NCI-H187 (cell line): ENCODE data around the gene DNAI2.
A peak's percentile ranks its signal among the peaks of the same experiment; 100 is the strongest.
"Not testable (repeated sequence)": the region's sequence is repeated elsewhere in the genome, so short reads cannot be mapped to it uniquely, and the experiment has no call there.

Experiments used
- DNase-seq, 2 experiments: peaks; one replicate each; lab custom pipeline; 2025; lab: John Stamatoyannopoulos, UW

Gene DNAI2

DNA sequence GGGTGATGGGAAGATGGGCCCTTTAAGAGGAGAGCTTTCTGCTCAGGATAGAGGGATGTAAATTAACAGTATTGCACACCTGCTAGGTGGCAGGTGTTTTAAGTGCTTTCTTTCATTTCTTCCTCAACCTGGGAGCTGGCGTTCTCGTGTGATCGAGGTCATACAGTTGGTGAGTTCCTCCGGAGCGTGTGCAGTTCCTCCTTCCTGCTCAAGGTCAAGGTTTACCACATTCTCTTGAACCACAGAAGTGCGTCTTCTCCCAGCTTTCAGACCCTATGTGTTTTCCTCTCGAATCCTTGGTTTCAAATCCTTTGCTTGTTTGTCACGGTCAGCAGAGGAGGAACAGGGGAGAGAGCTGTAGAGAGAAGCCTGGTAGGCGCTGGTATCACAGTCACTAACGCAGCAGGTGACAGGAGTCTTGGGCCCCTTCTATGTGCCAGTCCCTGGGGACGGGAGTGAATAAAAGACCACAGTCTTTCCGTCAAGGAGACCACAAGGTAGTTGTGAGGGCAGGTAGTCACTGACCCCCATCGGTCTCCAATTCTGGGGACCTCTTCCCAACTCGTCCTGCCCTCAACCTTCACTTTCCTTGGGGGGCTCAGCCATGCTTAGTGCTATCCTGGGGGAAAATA is 791 bp downstream of the DNAI2 start:
- DNase-seq, result peak; percentile 42 to 76

DNA sequence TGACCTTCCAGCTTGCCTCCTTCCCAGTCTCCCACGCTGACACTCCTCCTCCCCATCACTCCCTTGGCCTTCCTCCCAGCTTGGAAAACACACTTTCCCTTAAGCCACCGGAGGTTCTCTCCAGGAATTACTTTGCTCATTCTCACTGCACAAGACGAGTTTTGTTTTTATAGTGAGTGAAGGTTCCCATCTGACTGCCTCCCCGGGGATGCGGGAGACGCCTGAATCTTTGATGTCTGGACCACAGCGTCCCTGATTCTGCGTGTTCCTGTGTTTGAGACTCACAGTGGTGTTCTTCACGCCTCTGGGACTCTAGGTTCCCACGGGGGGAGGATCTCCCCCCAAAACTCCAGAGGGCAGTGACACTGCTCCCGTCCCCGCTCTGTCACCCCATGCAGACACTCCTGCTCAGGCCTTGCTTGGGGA is 2.0 kb downstream of the DNAI2 start:
- no peak for DNase-seq

DNA sequence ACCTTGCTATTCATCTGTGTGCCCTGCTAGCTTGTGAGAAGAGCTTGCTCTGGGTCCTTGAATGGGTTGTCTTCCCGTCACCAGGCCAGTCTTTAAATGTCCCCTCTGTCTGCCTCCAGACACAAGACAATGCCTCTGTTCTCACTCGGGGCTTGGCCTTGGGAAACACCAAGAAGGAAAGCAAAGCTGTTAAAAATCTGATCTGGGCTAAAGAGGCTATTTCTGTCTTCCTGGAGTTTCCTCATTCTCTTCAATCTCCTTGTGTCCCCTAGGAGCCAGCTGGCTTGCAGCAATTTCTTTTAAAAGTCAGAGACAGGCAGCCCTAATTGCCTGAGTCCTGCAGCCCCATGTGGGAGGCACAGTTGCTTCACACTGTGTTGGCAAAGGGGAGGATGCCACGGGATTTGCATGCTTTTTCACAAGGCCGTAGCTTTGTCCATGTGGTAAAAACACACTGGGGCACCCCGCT is 2.5 kb downstream of the DNAI2 start:
- DNase-seq, result no peak

DNA sequence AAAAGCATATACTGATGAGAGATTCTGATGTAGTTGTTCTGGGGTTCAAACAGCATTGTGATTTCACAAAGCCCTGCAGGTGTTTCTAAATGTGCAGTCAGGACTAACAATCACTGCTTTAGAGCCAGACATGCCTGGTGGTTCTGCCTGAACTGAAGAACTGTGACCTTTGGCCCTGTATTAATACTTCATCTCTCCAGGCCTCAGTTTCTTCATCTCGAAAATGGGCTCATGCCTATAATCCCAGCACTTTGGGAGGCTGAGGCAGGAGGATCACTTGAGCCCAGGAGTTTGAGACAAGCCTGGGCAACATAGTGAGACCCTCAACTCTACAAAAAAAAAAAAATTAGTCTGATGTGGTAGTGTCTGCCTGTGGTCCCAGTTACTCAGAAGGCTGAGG is 3.9 kb downstream of the DNAI2 start:
- no peak for DNase-seq

DNA sequence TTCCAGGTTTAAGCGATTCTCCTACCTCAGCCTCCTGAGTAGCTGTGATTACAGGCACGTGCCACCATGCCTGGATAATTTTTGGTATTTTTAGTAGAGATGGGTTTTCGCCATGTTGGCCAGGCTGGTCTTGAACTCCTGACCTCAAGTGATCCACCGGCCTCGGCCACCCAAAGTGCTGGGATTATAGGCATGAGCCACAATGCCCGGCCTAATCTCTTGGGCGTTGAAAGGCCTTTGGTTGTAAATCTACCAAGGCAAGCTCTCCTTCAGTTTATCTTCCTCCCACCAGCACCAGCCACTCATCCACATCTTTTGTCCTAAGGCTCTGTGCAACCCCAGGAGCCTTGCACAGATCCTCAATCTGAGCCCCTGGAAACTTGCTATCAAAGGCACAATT is 5.6 kb downstream of the DNAI2 start:
- DNase-seq, result not testable (repeated sequence)

DNA sequence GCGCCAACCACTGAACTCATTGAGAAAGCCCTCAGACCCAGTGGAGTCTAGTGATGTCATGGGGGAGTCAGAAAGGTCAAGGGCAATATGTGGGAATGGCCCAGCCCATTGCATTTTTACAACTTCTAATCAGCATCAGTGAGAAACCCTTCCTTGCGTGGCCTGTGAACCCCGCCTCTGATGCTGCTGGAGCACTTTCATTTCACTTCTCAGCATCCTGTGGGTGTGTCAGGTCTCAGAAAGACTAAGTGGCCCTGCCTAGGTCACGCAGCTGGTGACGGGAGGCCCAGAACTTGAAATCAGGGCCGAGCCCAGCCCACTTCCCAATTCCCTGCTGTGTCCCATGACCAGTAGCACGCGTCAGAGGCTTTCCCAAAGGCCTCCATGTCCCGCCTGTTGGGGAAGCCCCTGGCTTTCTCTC is 6.1 kb downstream of the DNAI2 start:
- DNase-seq, result no peak

DNA sequence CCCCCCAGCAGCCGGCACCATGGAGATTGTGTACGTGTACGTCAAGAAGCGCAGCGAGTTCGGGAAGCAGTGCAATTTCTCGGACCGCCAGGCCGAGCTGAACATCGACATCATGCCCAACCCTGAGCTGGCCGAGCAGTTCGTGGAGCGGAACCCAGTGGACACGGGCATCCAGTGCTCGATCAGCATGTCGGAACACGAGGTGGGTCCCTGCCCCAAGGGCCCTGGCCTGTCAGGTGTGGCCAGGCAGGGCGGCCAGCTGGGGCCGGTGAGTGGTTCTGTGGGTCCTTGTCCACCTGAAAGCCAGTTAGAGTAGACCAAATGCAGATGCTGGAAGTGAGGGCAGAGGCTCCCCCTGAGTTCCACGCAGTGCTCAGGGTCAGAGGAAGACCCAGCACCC is 7.8 kb downstream of the DNAI2 start:
- DNase-seq, result no peak

DNA sequence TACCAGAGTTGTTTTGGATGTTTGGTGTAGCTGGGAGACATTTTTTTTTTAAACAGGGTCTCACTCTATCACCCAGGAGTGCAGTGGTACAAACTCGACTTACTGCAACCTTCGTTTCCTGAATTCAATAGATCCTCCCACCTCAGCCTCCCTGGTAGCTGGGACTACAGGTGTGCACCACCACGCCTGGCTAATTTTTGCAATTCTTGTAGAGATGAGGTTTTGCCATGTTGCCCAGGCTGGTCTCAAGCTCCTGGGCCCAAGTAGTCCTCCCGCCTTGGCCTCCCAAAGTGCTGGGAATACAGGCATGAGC is 8.2 kb downstream of the DNAI2 start:
- not testable (repeated sequence) for DNase-seq

DNA sequence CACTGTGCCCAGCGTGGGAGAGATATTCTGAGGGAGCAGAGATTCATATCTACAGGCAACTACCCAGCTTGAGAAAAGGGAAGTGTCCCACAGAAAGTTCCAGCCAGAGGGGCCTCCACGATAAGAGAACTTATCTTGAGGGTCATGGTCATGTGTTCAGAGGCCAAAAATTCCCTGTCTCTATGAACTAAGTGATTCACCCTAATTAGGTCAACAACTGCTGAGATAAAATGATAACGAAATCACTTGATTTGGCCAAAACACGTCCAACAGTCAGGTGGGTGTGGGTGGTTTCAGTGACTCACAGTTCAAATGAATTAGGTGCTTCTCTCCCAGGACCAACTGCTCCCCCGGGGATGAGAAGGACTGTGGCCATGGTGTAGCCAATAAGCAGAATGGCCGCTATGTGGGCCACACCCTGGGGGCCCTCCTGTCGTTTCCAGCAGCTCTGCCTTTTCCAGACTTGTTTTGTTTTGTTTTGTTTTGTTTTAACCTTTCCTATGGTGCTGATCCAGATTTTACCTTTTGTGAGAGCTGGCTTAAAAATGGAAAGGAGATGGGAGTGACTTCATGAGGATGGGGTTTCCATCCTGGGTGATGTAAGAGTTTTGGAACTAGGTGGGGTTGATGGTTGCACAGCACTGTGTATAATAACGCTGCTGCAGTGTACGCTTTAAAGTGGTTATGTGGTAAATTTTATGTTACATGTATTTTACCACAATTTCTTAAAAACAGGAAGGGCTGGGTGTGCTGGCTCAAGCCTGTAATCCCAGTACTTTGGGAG is 8.7 kb downstream of the DNAI2 start:
- DNase-seq, result no peak

DNA sequence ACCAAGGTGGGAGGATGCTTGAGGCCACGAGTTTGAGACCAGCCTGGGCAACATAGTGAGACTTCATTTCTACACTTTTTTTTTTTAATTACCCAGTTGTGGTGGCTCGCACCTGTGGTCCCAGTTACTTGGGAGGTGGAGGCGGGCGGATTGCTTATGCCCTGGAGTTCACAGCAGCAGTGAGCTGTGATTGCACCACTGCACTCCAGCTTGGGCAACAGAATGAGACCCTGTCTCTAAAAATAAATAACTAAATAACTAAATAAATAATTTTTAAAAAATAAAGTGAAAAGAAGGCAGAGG is 9.3 kb downstream of the DNAI2 start:
- DNase-seq, result no peak

DNA sequence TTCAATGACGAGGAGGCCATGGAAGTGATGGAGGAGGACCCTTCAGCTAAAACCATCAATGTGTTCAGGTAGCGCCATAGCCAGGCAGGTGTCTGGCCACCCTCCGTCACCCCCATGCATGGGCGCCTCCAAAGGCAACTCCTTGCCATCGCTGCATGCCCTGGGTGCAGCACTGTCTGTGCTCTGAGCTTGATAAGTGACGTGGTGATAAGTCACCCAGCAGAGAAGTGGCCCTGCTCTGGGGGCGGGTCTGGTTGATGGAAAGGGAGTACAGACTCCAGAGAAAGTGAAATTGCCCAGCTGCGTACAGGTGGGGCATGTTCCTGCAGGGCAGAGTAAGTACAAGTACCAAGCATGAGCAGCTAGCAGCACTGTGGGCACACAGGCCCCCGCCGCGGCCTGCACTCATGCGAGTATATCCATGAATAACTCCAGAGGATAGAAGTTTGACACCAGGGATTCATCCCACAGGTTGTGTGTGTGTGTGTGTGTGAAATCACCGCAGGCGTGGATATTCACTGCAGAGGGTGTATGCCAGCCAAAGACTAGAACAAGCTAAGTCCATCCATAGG is 13.1 kb downstream of the DNAI2 start:
- DNase-seq, result no peak

DNA sequence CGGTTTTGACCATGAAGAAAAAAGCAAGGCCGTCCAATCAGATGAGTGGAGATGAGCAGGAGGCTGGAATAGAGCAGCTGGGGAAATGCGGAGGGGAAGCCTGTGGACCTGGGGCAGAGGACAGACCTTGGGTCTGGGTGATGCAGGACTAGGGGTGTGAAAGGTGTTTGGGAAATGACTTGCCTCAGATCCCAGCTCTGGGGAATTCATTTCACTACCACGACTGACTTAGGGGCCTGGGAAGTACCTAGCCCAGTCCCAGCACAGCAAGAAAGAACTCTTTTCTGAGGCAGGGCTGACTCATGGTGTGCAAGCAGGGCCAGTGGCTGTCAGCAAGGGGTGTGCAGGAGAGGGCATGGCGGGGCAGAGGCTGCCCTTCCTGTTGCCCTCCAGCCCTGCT is 14.8 kb downstream of the DNAI2 start:
- no peak for DNase-seq

DNA sequence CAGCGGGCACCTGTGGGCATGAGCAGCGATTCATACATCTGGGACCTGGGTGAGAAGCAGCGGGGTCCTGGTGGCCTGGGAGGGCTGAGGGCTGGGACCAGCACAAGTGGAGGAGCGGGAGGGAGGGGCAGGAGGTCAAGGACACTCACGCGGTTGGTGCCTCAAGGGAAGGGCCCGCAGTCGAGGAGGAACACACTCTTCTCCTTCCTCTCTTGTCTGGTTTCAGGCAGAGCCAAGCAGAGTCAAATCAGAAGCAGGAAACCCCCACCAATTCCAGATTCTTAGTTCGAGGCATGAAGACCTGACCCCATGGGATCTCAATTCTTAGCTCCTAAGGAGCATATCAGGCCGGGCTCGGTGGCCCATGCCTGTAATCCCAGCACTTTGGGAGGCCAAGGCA is 15.7 kb downstream of the DNAI2 start:
- DNase-seq, result no peak

DNA sequence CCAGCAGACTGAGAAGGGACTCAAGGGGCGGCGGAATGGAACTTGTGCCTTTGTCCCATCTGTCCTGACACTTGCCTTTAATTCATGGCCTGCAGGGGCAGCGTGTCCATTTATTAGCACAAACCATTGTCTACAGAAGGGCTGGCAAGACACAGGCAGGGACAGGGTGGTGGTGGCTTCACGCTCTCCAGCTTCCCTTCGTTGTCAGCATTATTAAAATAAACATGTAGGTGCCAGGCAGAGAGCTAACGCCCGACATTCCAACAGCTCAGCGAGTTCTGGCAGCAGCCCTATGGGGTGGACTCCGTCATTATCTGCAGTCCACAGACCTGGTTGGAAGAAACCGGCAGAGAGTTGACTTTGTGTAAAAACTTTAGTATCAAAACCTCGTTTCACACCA is 16.3 kb downstream of the DNAI2 start:
- no peak for DNase-seq

DNA sequence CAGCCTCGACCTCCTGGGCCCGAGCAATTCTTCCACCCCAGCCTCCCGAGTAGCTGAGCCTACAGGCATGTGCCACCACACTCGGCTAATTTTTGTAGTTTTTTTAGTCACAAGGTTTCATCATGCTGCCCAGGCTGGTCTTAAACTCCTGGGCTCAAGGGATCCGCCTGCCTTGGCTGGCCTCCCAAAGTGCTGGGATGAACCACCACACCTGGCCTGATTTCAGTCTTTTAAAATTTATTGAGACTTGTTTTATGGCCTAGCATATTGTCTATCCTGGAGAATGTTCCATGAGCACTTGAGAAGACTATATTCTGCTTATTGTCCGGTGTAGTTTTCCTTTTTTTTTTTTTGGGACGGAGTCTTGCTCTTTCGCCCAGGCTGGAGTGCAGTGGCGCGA is 18.5 kb downstream of the DNAI2 start:
- no peak for DNase-seq

DNA sequence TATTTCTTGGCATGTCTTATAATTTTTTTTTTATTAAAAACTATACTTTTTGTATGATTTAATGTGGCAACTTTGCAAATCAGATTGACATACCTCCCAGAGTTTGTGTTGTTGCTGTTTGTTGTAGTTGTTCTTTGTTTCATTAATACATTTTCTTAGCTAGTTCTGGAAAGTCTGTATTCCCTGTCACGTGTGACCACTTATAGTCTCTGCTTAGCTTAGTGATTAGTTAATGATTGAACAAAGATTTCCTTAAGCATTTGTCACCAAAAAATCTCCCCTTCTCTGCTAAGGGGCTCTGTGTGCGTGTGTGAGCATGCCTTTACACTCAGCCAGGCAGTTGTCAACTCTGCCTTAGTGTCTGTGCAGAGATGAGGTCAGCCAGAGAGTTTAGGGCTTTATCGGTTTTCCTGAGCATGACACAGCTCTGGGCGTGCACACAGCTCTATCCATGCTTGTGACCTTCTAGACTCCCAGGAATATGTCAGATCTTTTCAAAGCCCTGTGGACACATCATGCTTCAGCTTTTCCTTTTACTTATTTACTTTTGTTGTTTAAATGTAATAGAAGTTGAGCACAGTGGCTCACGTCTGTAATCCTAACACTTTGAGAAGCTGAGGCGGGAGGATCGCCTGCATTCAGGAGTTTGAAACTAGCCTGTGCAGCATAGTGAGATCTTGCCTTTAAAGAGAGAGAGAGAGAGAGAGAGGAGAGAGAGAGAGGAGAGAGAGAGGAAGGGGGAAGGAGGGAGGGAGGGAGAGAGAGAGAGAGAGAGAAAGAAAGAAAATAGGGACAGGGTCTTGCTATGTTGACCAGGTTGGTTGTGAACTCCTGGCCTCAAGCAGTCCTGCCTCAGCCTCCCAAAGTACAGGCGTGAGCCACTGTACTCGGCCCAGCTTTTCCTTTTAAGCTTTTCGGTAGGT is 21.9 kb downstream of the DNAI2 start:
- DNase-seq, result no peak

DNA sequence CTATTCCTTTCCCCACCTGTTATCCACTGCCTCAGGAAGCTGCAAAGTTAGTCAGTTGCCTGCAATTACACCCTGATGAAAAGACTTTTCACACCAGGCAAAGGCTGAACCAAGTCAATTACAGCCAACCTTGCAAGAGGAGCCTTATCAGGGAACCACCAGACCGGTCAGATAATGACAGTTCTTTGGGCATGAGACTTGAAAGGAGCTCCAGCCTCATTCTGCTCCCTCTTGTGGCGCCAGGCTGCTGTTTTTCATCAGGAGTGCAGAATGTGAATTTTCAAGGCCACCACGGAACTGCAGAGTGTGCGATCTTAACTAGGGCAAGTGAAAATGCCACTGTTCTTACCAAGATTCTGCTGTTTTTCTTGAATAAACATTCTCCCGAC is 22.5 kb downstream of the DNAI2 start:
- no peak for DNase-seq

DNA sequence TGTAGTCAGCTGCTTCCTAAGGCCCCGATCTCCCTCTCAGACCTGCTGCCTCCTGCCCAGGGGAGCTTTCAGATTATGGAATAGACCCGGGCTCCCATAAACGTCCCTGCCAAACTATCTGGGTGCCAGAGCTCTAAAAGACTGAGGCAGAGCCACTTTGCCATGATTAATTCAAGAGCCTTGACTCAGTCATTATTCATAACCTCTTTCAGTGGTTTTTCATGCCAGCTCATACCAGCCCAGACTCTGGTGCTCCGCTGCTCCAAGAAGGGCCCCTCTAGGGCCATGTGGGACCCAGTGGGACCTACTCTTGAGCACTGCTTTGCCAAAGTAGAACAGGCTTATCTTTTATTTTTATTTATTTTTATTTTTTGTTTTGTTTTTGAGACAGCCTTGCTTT is 23.9 kb downstream of the DNAI2 start:
- DNase-seq, result no peak

DNA sequence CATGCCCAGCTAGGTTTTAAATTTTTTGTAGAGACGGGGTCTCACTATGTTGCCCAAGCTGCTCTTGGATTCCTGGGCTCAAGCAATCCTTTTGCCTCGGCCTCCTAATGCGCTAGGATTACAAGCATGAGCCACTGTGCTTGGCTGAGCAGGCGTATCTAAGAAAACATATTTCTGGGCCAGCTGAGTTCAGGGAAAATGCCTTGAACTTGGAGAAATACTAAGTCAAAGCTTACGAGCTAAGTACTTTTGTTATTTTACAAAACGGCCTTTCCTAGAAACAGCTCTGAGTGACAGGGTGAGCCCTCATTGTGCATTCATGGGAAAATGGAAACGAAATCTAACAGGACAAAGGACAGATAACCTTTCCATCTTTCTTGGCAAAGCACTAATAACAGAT is 24.7 kb downstream of the DNAI2 start:
- no peak for DNase-seq

DNA sequence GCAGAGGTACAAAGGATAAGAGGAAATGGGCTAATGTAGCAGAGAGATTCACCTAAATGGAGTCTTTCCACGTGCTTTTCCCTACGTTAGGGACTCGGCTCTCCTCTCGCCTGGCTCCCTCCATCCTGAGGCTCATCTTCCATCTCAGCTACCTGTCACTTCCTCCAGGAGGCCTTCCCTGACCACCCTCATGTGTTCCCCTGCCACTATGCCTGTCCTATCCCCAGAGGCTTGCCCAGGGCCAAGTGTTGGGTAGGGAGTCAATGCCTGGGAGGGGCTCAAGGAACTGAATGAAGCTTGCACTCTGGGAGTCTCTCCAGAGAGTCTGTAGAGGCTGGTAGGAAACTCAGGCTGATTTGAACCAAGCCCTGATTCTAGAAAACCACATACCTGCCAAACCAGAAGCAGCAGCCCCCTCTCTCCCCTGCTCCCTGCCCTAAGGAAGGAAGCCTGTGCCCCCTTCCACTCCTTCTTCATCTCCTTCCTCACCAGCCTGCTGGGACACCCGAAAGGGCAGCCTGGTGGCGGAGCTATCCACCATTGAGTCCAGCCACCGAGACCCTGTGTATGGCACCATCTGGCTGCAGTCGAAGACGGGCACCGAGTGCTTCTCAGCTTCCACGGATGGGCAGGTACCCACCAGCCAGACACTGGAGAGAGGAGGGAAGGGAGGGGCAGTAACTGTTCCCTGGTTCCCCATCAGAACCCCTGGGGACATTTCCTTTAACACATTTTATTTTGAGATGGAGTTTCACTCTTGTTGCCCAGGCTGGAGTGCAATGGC is 25.4 kb downstream of the DNAI2 start:
- no peak for DNase-seq

DNA sequence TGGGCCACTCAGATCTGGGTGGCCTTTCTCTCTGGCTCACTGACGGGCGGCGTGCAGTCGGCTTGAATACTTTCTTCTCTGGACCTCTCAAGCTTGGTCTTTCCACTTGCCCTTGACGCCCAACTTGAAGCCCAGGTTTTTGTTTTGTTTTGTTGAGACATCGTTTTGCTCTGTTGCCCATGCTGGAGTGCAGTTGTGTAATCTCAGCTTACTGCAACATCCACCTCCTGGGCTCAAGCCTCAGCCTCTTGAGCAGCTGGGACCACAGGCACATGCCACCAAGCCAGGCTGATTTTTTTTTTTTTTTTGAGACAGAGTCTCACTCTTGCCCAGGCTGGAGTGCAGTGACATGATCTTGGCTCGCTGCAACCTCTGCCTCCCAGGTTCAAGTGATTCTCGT is 29.3 kb downstream of the DNAI2 start:
- no peak for DNase-seq

DNA sequence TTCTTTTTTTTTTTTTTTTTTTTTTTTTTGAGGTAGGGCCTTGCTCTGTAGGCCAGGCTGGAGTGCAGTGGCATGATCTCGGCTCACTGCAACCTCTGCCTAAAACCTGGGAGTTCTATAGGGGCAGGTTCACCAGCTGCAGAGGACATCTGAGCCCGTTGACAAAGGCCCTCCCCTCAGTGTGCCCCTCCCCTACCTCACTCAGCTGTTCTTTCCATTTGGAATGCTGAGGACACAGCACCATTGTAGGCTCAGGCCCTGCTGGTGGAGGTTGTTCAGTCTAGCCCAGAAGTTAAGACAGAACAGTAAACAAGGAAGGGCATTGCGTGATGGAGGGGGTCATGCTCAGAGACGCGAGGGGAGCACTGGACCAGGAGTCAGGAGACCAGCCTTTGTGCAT is 30.1 kb downstream of the DNAI2 start:
- DNase-seq, result no peak
